Vagina (tissue), 2 donors: ENCODE measurements around the gene MAPK9. TPM values are rescaled to one million over a fixed set of nuclear protein-coding genes. Genes with fewer than 3 reads are reported as not detected.

Experiments used
- DNase-seq, 2 donors: peaks; one replicate each; pipeline ENCODE4 v3.0.0-alpha.2; 2017; ENCODE audit errors: extremely low spot score in 2 of 2
- H3K27ac ChIP-seq: fragments of 200-600 bp; sonication (generic); one replicate; pipeline ENCODE4 v1.5.1; 2019
- H3K27me3 ChIP-seq: fragments of 200-600 bp; sonication (generic); one replicate; pipeline ENCODE4 v1.5.1; 2019
- H3K36me3 ChIP-seq, 2 donors: fragments of 200-600 bp; sonication (generic); one replicate each; pipeline ENCODE4 v1.5.1; 2017 to 2019
- H3K4me1 ChIP-seq: fragments of 200-600 bp; sonication (generic); one replicate; pipeline ENCODE4 v1.5.1; 2019
- H3K4me3 ChIP-seq, 2 donors: fragments of 200-600 bp; sonication (generic); 1 replicate in 1 of 2; 2 replicates in 1 of 2; pipeline ENCODE4 v1.5.1; 2016 to 2019
- H3K9me3 ChIP-seq: fragments of 200-600 bp; sonication (generic); one replicate; pipeline ENCODE4 v1.5.1; 2019
- POLR2A ChIP-seq, 2 donors: fragments of 450-650 bp; IDR thresholded peaks; one replicate each; pipeline ENCODE4 v1.6.1; 2017; ENCODE audit warnings: antibody characterized with exemption in 2 of 2, mild to moderate bottlenecking in 2 of 2, moderate library complexity in 2 of 2
- POLR2AphosphoS5 ChIP-seq, 2 donors: sonication (generic); formaldehyde crosslinking; IDR thresholded peaks; one replicate each; pipeline ENCODE4 v1.9.0; 2017; ENCODE audit warnings: antibody characterized with exemption in 2 of 2, mild to moderate bottlenecking in 2 of 2, low read depth in 1 of 2; ENCODE audit not compliant: insufficient read depth in 1 of 2
- intact Hi-C: fragments of 100-400 bp; cut with DNase I; formaldehyde crosslinking; loops from one replicate; pipeline ENCODE4 v1.15.1; 2023
- total RNA-seq: library from RNA; depleted of rRNA; stranded (reverse); fragments of >200 nt; gene quantifications from one replicate; pipeline ENCODE4 v1.2.3, GENCODE V29; 2016
- TF ChIP-seq, protein P1 (sequence below), 3 experiments: fragments of 450-650 bp in 2 of 3; fragments of 200-600 bp in 1 of 3; sonication (generic) in 1 of 3; IDR thresholded peaks; one replicate each; pipeline ENCODE4 v1.5.1; 2017 to 2019; ENCODE audit warnings: antibody characterized with exemption in 3 of 3, mild to moderate bottlenecking in 2 of 3, moderate library complexity in 2 of 3

MAPK9 gene
- total RNA-seq, 1 donor from 2014 or later: 19.6 TPM

DNA sequence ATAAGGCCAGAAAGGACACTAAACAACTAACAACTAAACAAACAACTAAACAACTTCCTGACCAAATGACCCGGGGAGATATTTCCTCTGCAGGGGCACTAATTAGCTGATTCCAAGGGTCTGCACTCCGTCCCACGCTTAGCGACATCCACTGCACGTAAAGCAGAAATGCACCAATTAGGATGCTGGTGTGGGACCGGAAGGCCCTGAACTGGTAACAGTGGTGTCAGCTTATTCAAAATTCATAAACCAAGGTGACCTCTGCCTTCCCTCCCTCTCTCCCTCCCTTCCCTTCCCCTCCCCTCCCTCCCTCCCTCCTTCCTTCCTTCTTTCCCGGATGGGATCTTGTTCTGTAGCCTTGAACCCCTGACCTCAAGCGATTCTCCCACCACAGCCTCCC lies 92.5 kb downstream of the MAPK9 start:
- Histone ChIP-seq H3K27me3 (no peaks in the 10 kb centered on the region), H3K4me3 (no peak overlapping the region), H3K4me1 (no peaks in the 10 kb centered on the region), H3K9me3 (no peaks in the 10 kb centered on the region), H3K27ac (no peak overlapping the region), H3K36me3 (no peaks in the 10 kb centered on the region)
- TF ChIP-seq POLR2AphosphoS5 (IDR thresholded peaks at IDR 0.05; ENCODE audit: insufficient read depth in 1 of 2, low read depth in 1 of 2) (no peak), POLR2A (IDR thresholded peaks at IDR 0.05) (no peak)
- TF ChIP-seq, protein P1, sequence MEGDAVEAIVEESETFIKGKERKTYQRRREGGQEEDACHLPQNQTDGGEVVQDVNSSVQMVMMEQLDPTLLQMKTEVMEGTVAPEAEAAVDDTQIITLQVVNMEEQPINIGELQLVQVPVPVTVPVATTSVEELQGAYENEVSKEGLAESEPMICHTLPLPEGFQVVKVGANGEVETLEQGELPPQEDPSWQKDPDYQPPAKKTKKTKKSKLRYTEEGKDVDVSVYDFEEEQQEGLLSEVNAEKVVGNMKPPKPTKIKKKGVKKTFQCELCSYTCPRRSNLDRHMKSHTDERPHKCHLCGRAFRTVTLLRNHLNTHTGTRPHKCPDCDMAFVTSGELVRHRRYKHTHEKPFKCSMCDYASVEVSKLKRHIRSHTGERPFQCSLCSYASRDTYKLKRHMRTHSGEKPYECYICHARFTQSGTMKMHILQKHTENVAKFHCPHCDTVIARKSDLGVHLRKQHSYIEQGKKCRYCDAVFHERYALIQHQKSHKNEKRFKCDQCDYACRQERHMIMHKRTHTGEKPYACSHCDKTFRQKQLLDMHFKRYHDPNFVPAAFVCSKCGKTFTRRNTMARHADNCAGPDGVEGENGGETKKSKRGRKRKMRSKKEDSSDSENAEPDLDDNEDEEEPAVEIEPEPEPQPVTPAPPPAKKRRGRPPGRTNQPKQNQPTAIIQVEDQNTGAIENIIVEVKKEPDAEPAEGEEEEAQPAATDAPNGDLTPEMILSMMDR (IDR thresholded peaks at IDR 0.05): no peak
- no peak for DNase-seq
- intact Hi-C loops: no loop called here

DNA sequence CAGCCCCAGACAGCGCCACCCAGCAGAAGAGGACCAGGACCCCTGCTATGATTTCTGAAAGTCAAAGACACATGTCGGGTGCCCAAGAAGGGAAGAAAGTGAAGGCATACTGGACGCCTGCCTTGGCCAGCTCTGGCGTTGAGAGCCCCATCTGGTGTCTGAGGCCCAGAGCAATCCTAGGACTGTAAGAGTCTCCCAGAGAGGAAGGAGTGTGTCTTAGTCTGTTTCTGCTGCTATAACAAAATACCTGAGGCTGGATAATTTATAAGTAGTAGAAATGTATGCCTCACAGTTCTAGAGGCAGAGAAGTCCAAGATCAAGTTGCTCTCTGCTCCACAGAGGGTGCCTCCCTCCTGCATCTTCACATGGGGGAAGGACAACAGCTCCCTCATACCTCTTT lies 93.7 kb downstream of the MAPK9 start:
- intact Hi-C loops: no loop called here
- Histone ChIP-seq H3K27ac (no peak overlapping the region), H3K4me1 (no peaks in the 10 kb centered on the region), H3K9me3 (no peaks in the 10 kb centered on the region), H3K27me3 (no peaks in the 10 kb centered on the region), H3K4me3 (no peak overlapping the region), H3K36me3 (no peaks in the 10 kb centered on the region)
- no peak for TF ChIP-seq POLR2A (IDR thresholded peaks at IDR 0.05)
- TF ChIP-seq, protein P1 (IDR thresholded peaks at IDR 0.05): no peak
- no peak for TF ChIP-seq POLR2AphosphoS5 (IDR thresholded peaks at IDR 0.05; ENCODE audit: insufficient read depth in 1 of 2, low read depth in 1 of 2)
- DNase-seq: no peak

DNA sequence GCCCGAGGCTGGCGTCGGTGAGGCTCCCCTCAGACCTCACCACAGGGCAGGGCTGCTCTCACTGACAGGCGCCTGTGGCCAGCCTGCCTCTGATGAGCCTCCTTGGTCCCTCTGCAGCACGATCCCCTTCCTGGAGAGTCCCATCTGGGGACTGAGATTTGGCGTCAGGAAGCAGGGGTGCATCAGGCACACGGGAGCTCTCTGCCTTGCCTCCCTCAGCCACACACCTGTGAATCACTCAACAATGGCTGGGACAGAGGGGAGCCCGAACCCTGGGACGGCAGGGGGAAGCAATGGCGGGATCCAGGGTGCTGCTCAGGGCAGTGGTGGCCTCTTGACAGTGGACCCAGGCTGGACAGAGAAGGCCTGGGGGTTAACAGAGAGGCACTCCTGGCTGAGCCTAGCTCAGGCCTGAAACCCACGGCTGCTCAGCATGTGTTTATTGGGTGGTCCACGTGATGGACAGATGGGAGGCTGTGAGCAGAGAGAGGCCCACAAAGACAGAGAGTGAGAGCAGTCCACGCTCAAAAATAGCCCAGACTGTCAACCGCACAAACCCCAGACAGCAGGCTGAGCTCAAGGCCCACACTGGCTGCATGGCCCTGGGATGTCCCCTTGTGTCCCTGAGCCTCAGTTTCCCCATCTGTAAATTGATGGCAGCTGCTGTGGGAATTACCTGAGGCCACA lies 94.7 kb downstream of the MAPK9 start:
- no peak for DNase-seq
- intact Hi-C loops: no loop called here
- H3K36me3 ChIP-seq: no peaks in the 10 kb centered on the region

GRCh38 chr5:180194410-180195345 lies 97.2 kb downstream of the MAPK9 start:
- no peak overlapping the region for H3K27ac ChIP-seq
- H3K27me3 ChIP-seq: no peaks in the 10 kb centered on the region
- no peaks in the 10 kb centered on the region for H3K9me3 ChIP-seq
- H3K4me3 ChIP-seq: no peak overlapping the region
- H3K4me1 ChIP-seq: no peaks in the 10 kb centered on the region
- DNase-seq: peak in 1 of 2 donors; percentile 62
- no peaks in the 10 kb centered on the region for H3K36me3 ChIP-seq
- intact Hi-C loops: no loop called here
- TF ChIP-seq POLR2A (IDR thresholded peaks at IDR 0.05) (no peak), POLR2AphosphoS5 (IDR thresholded peaks at IDR 0.05; ENCODE audit: insufficient read depth in 1 of 2, low read depth in 1 of 2) (no peak)
- TF ChIP-seq, protein P1 (IDR thresholded peaks at IDR 0.05): no peak

More for the DNA sequence above, 94.7 kb downstream of the MAPK9 start:
- no peaks in the 10 kb centered on the region for H3K9me3 ChIP-seq
- no peaks in the 10 kb centered on the region for H3K4me1 ChIP-seq
- H3K27ac ChIP-seq: no peak overlapping the region
- no peak overlapping the region for H3K4me3 ChIP-seq
- no peak for TF ChIP-seq POLR2A (IDR thresholded peaks at IDR 0.05)
- no peak for TF ChIP-seq POLR2AphosphoS5 (IDR thresholded peaks at IDR 0.05; ENCODE audit: insufficient read depth in 1 of 2, low read depth in 1 of 2)
- TF ChIP-seq, protein P1 (IDR thresholded peaks at IDR 0.05): no peak
- H3K27me3 ChIP-seq: no peaks in the 10 kb centered on the region
